Astrocyte (in vitro differentiated cells and primary cell): Measurements from ENCODE around the gene TMEM231. TPM values are rescaled to one million over a fixed set of nuclear protein-coding genes. Genes with fewer than 3 reads are reported as not detected.

ENCODE experiments used
- DNase-seq: peaks from one replicate; pipeline ENCODE4 v3.0.0-alpha.2; 2010; ENCODE audit warnings: low read depth
- FAIRE-seq: peaks from 2 replicates; lab custom pipeline; 2011; peaks lifted over from hg19 to GRCh38; lab: Jason Lieb, UNC
- H2AFZ ChIP-seq: 2 replicates; pipeline ENCODE4 v1.6.0; 2012; ENCODE audit warnings: low read depth, low read length, inconsistent platforms
- H3K27ac ChIP-seq: 2 replicates; pipeline ENCODE4 v1.5.1; 2011; ENCODE audit warnings: low read depth, low read length, inconsistent platforms
- H3K27me3 ChIP-seq: 2 replicates; pipeline ENCODE4 v1.6.0; 2011; ENCODE audit warnings: low read length, inconsistent platforms; ENCODE audit not compliant: insufficient read depth
- H3K36me3 ChIP-seq: 2 replicates; pipeline ENCODE4 v1.5.1; 2011; ENCODE audit warnings: low read length, inconsistent platforms; ENCODE audit not compliant: insufficient read depth
- H3K4me1 ChIP-seq: 2 replicates; pipeline ENCODE4 v1.5.1; 2011; ENCODE audit warnings: low read length, inconsistent platforms; ENCODE audit not compliant: insufficient read depth
- H3K4me2 ChIP-seq: 2 replicates; pipeline ENCODE4 v1.6.0; 2012; ENCODE audit warnings: low read length, inconsistent platforms
- H3K4me3 ChIP-seq: 2 replicates; pipeline ENCODE4 v1.5.1; 2011; ENCODE audit warnings: low read depth, mild to moderate bottlenecking, low read length, inconsistent platforms; ENCODE audit not compliant: insufficient read depth
- H3K79me2 ChIP-seq: 2 replicates; pipeline ENCODE4 v1.6.0; 2012; ENCODE audit warnings: mild to moderate bottlenecking, low read length, inconsistent platforms; ENCODE audit not compliant: insufficient read depth
- H3K9ac ChIP-seq: 2 replicates; pipeline ENCODE4 v1.6.0; 2012; ENCODE audit warnings: mild to moderate bottlenecking, low read length, inconsistent platforms
- H3K9me3 ChIP-seq: 2 replicates; pipeline ENCODE4 v1.5.1; 2012; ENCODE audit warnings: low read depth, mild to moderate bottlenecking, low read length, inconsistent platforms; ENCODE audit not compliant: insufficient read depth
- H4K20me1 ChIP-seq: 2 replicates; pipeline ENCODE4 v1.6.0; 2012; ENCODE audit warnings: low read length, inconsistent platforms; ENCODE audit not compliant: insufficient read depth
- H3K27ac Mint-ChIP-seq: one replicate; pipeline ENCODE4 v1.8.0; 2021; ENCODE audit warnings: mild to moderate bottlenecking, mixed read lengths; ENCODE audit not compliant: unreplicated experiment
- H3K27me3 Mint-ChIP-seq: one replicate; pipeline ENCODE4 v1.8.0; 2021; ENCODE audit warnings: low read depth, mixed read lengths; ENCODE audit not compliant: unreplicated experiment
- H3K36me3 Mint-ChIP-seq: one replicate; pipeline ENCODE4 v1.8.0; 2021; ENCODE audit warnings: low read depth, mixed read lengths; ENCODE audit not compliant: unreplicated experiment
- H3K4me1 Mint-ChIP-seq: one replicate; pipeline ENCODE4 v1.8.0; 2021; ENCODE audit warnings: low read depth, mixed read lengths; ENCODE audit not compliant: unreplicated experiment
- H3K4me3 Mint-ChIP-seq: one replicate; pipeline ENCODE4 v1.8.0; 2021; ENCODE audit warnings: mild to moderate bottlenecking, moderate library complexity, mixed read lengths; ENCODE audit not compliant: unreplicated experiment
- H3K9me3 Mint-ChIP-seq: one replicate; pipeline ENCODE4 v1.8.0; 2021; ENCODE audit warnings: mild to moderate bottlenecking, mixed read lengths; ENCODE audit not compliant: unreplicated experiment
- EZH2 ChIP-seq: IDR thresholded peaks from 2 replicates; pipeline ENCODE4 v1.6.1; 2012; ENCODE audit warnings: mild to moderate bottlenecking, low read length, inconsistent platforms; ENCODE audit not compliant: insufficient read depth
- total RNA-seq: library from RNA; stranded (reverse); gene quantifications from 2 replicates; pipeline ENCODE4 v1.2.1, GENCODE V29; 2021
- TF ChIP-seq, protein P1 (sequence below): IDR thresholded peaks from 2 replicates; pipeline ENCODE4 v1.5.1; 2011; ENCODE audit warnings: low read depth, mild to moderate bottlenecking, inconsistent platforms, low read length, moderate library complexity; ENCODE audit not compliant: insufficient read depth

Gene TMEM231
- total RNA-seq, 1 donor from 2014 or later, result 10.5 TPM

DNA sequence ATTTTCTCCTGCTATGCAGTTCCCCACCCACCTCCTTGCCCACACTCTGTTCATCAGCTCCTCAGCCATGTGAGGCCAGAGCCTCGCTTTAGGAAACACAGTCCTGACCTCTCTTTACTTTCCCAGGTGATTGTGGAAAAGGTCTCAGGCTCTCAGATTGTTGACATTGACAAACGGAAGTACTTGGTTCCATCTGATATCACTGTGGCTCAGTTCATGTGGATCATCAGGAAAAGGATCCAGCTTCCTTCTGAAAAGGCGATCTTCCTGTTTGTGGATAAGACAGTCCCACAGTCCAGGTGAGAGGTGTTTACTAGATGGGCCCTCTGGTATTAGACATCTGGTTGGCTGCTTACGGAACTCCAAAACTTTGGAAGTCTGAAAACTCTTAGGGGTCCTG, 11.9 kb upstream of the TMEM231 start:
- Mint-ChIP-seq H3K36me3 (peaks cover 13% of the 10 kb centered on the region), H3K4me1 (peaks cover 16% of the 10 kb centered on the region), H3K27ac (no peak overlapping the region), H3K27me3 (no peaks in the 10 kb centered on the region), H3K4me3 (peak overlapping the region; percentile 89), H3K9me3 (no peaks in the 10 kb centered on the region)
- no peak for DNase-seq
- Histone ChIP-seq H3K4me3 (no peak overlapping the region), H4K20me1 (peaks cover 63% of the 10 kb centered on the region), H3K4me1 (peaks cover 11% of the 10 kb centered on the region), H3K4me2 (peak overlapping the region; percentile 100), H3K9ac (no peak overlapping the region), H3K9me3 (no peaks in the 10 kb centered on the region), H2AFZ (no peak overlapping the region), H3K27me3 (peaks cover 6% of the 10 kb centered on the region), H3K27ac (no peak overlapping the region), H3K36me3 (peaks cover 37% of the 10 kb centered on the region), H3K79me2 (peaks cover 32% of the 10 kb centered on the region)
- TF ChIP-seq, protein P1, sequence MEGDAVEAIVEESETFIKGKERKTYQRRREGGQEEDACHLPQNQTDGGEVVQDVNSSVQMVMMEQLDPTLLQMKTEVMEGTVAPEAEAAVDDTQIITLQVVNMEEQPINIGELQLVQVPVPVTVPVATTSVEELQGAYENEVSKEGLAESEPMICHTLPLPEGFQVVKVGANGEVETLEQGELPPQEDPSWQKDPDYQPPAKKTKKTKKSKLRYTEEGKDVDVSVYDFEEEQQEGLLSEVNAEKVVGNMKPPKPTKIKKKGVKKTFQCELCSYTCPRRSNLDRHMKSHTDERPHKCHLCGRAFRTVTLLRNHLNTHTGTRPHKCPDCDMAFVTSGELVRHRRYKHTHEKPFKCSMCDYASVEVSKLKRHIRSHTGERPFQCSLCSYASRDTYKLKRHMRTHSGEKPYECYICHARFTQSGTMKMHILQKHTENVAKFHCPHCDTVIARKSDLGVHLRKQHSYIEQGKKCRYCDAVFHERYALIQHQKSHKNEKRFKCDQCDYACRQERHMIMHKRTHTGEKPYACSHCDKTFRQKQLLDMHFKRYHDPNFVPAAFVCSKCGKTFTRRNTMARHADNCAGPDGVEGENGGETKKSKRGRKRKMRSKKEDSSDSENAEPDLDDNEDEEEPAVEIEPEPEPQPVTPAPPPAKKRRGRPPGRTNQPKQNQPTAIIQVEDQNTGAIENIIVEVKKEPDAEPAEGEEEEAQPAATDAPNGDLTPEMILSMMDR, result no peak
- TF ChIP-seq EZH2, result no peak
- no peak for FAIRE-seq

DNA sequence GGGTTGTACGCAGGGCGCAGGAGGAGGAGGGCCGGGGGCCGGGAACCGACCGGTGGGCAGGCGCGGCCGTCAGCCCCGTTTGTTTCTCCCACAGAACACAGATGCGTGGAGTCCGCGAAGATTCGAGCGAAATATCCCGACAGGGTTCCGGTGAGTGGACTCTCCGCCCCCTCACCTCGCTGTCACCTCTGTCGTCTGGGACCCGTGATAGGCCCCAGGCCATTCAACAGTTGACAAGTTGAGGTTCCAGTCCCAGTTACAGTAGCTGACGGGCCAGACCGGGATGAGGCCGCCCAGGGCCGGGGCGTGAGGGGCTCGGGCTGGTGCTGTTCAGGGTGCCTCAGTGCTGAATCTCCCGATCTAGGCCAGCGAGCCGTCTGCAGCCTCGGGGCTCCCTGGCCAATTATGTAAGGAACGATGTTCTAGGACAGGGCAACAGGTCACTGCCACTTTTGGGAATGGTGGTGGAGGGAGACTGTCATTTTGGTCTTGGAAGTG, 10.8 kb upstream of the TMEM231 start:
- Mint-ChIP-seq H3K4me3 (peak overlapping the region; percentile 89), H3K9me3 (no peaks in the 10 kb centered on the region), H3K27ac (peak overlapping the region; percentile 34), H3K36me3 (peaks cover 8% of the 10 kb centered on the region), H3K27me3 (no peaks in the 10 kb centered on the region), H3K4me1 (peaks cover 16% of the 10 kb centered on the region)
- Histone ChIP-seq H3K79me2 (peaks cover 28% of the 10 kb centered on the region), H3K9ac (peak overlapping the region; percentile 91), H2AFZ (peak overlapping the region; percentile 89), H3K4me1 (peaks cover 11% of the 10 kb centered on the region), H3K27me3 (peaks cover 6% of the 10 kb centered on the region), H3K36me3 (peaks cover 29% of the 10 kb centered on the region), H3K4me2 (peak overlapping the region; percentile 100), H3K9me3 (no peaks in the 10 kb centered on the region), H3K4me3 (peak overlapping the region; percentile 95), H4K20me1 (peaks cover 54% of the 10 kb centered on the region), H3K27ac (peak overlapping the region; percentile 83)
- no peak for TF ChIP-seq EZH2
- TF ChIP-seq, protein P1, result no peak
- no peak for FAIRE-seq
- DNase-seq, result no peak

DNA sequence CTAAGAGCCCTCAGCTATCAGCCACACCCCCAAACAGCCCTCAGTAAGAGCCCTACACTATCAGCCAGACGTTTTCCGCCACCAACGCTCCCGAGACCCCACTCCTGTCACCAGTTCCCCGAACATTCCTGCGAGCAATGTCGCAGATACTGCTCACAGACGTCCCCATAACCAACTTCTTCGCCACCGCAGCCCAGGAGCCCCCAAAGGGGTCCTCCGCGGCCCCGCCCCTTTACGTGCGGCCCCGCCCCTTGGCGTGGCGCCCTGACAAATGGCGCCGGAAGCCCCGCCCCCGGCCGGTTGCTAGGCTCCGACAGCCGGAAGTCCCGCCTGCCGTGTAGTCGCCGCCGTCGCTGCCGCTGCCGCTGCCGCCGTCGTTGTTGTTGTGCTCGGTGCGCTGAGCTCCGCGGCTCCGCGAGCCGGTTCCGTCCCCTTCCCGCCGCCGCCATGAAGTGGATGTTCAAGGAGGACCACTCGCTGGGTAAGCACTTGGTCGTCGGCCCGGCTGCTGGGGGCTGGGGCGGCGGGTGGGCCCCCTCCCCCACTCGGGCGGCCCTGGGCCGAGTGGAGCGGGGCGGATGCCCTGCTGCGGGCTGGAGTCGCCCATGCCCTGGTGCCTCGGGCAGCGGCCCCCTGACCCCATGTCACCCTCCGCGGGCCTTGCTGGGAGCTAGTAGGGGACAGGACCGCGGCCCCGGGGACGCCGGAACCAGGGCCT, 10.1 kb upstream of the TMEM231 start, which contains the start of gene GABARAPL2:
Gene GABARAPL2, plus strand, starts transcription at position 340 of the 718 bp plus-strand sequence. Its CDS starts 108 bp downstream, at position 448.
- Histone ChIP-seq H3K27ac (peak within 1 kb of the TSS; percentile 83), H2AFZ (peak within 1 kb of the TSS; percentile 93), H3K4me1 (peaks cover 11% of the 10 kb centered on the region), H3K36me3 (peaks cover 29% of the 10 kb centered on the region), H3K27me3 (peaks cover 9% of the 10 kb centered on the region), H3K9ac (peak within 1 kb of the TSS; percentile 91), H3K79me2 (peaks cover 28% of the 10 kb centered on the region), H3K4me3 (peak within 1 kb of the TSS; percentile 95), H3K4me2 (peak within 1 kb of the TSS; percentile 100), H4K20me1 (peaks cover 48% of the 10 kb centered on the region), H3K9me3 (no peaks in the 10 kb centered on the region)
- no peak for FAIRE-seq
- no peak for TF ChIP-seq EZH2
- TF ChIP-seq, protein P1, result no peak
- peak within 1 kb of the TSS; percentile 94 for H3K27ac Mint-ChIP-seq
- H3K4me1 Mint-ChIP-seq, result peaks cover 16% of the 10 kb centered on the region
- DNase-seq, result peak; percentile 38
- H3K9me3 Mint-ChIP-seq, result no peaks in the 10 kb centered on the region
- H3K36me3 Mint-ChIP-seq, result peaks cover 8% of the 10 kb centered on the region
- peak within 1 kb of the TSS; percentile 98 for H3K4me3 Mint-ChIP-seq
- no peaks in the 10 kb centered on the region for H3K27me3 Mint-ChIP-seq
